Activated CD4-positive, alpha-beta T cell treated with anti-CD3 and anti-CD28 coated beads, Interleukin-2, amount 50 U/mL, for 1 hour (primary cell): Measurements from ENCODE around the gene AASDH.
"Not testable (repeated sequence)": the region's sequence is repeated elsewhere in the genome, so short reads cannot be mapped to it uniquely, and the experiment has no call there.

Source experiments
- DNase-seq: peaks from one replicate; pipeline ENCODE4 v3.0.0-alpha.2; 2020

AASDH gene

GRCh38 chr4:56391270-56391669 lies 4.0 kb upstream of the AASDH start:
- DNase-seq = no peak

GRCh38 chr4:56389558-56389957 lies 2.3 kb upstream of the AASDH start:
- DNase-seq = no peak

- DNase-seq = no peak
Observed at GRCh38 chr4:56388306-56388705, 1.0 kb upstream of the AASDH start.

GRCh38 chr4:56386091-56386490 lies 1.2 kb downstream of the AASDH start:
- DNase-seq = no peak

- no peak for DNase-seq
Observed at GRCh38 chr4:56375458-56375857, 11.8 kb downstream of the AASDH start.

GRCh38 chr4:56374956-56375355 lies 12.3 kb downstream of the AASDH start:
- no peak for DNase-seq

- DNase-seq = no peak
Observed at GRCh38 chr4:56372774-56373173, 14.5 kb downstream of the AASDH start.

GRCh38 chr4:56371426-56372220 lies 15.7 kb downstream of the AASDH start:
- DNase-seq = no peak

GRCh38 chr4:56370377-56370776 lies 16.9 kb downstream of the AASDH start:
- no peak for DNase-seq

- DNase-seq = not testable (repeated sequence)
Observed at GRCh38 chr4:56362981-56363380, 24.3 kb downstream of the AASDH start.

GRCh38 chr4:56360071-56360470 lies 27.2 kb downstream of the AASDH start:
- DNase-seq = no peak

GRCh38 chr4:56356650-56357049 lies 30.6 kb downstream of the AASDH start:
- no peak for DNase-seq

GRCh38 chr4:56348576-56348975 lies 38.7 kb downstream of the AASDH start:
- no peak for DNase-seq

- DNase-seq = no peak
Observed at GRCh38 chr4:56345458-56345857, 41.8 kb downstream of the AASDH start.

GRCh38 chr4:56342746-56343145 lies 44.5 kb downstream of the AASDH start:
- no peak for DNase-seq

- no peak for DNase-seq
Observed at GRCh38 chr4:56330691-56331090, 56.6 kb downstream of the AASDH start.

- DNase-seq = no peak
Observed at GRCh38 chr4:56326363-56326762, 60.9 kb downstream of the AASDH start.

- DNase-seq = no peak
Observed at GRCh38 chr4:56324011-56324610, 63.2 kb downstream of the AASDH start.

GRCh38 chr4:56323327-56323726 lies 64.0 kb downstream of the AASDH start:
- no peak for DNase-seq

- DNase-seq = no peak
Observed at GRCh38 chr4:56321251-56321650, 66.0 kb downstream of the AASDH start.

- no peak for DNase-seq
Observed at GRCh38 chr4:56320293-56320692, 67.0 kb downstream of the AASDH start.

GRCh38 chr4:56318555-56318954 lies 68.7 kb downstream of the AASDH start:
- no peak for DNase-seq

GRCh38 chr4:56317749-56318148 lies 69.5 kb downstream of the AASDH start:
- no peak for DNase-seq

- DNase-seq = no peak
Observed at GRCh38 chr4:56316011-56316650, 71.2 kb downstream of the AASDH start.
